ENCODE results near the gene CPNE5.

DNA sequence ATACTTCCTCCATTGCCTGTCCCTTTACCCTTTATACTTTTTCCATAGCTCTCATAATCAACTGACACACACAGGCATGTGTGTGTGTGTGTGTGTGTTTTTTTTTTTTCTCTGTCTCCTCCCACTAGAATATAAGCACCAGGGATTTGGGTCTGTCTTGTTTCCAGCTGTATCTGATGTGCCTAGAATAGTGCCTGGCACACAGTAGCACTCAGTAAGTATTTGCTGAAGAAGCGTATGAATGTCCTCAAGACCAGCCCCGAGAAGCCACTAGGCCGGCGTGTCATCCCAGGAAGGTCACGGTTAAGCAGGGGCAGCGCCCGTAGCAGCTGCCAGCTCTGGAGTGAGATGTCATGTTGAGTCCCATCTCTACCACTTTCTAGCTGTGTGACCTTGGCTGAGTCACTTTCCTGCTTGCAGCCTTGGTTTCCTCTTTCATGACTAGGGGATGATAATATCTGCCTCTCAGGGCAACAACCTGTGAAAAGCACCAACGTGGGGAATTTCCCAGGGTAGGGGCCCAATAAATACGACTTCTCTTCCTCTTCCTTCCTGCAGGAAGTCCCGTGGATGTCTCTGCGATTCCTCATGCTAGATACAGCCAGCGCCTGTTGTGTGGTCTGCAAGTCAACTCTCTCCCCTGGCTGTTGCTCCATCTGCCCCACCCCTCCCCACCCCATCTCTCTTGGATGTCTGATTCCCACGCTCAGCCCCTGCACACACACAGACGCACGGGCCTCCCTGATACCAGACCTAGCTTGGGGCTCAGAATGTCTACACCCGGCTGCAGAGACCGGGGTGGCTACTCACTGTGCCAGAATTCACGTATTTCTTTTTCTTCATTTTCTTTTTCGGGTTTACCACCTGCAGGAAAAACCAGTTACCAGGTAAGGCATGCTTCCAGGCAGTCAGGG, 83.6 kb downstream of the CPNE5 start:
- TF ChIP-seq, protein P1, sequence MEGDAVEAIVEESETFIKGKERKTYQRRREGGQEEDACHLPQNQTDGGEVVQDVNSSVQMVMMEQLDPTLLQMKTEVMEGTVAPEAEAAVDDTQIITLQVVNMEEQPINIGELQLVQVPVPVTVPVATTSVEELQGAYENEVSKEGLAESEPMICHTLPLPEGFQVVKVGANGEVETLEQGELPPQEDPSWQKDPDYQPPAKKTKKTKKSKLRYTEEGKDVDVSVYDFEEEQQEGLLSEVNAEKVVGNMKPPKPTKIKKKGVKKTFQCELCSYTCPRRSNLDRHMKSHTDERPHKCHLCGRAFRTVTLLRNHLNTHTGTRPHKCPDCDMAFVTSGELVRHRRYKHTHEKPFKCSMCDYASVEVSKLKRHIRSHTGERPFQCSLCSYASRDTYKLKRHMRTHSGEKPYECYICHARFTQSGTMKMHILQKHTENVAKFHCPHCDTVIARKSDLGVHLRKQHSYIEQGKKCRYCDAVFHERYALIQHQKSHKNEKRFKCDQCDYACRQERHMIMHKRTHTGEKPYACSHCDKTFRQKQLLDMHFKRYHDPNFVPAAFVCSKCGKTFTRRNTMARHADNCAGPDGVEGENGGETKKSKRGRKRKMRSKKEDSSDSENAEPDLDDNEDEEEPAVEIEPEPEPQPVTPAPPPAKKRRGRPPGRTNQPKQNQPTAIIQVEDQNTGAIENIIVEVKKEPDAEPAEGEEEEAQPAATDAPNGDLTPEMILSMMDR (IDR thresholded peaks at IDR 0.05): no peak
- TF ChIP-seq POLR2A (IDR thresholded peaks at IDR 0.05) (no peak), EP300 (IDR thresholded peaks at IDR 0.05) (no peak)

Data from ovary (tissue), 3 donors.